GM19240 (cell line): ENCODE data around the gene ARHGAP26.

ENCODE experiments used
- DNase-seq: peaks from one replicate; pipeline ENCODE4 v3.0.0; 2011; ENCODE audit warnings: low spot score; ENCODE audit not compliant: insufficient read length

ARHGAP26 gene

GRCh38 chr5:142748568-142749249, 21.5 kb upstream of the ARHGAP26 start:
- no peak for DNase-seq

- DNase-seq: no peak
Measured at GRCh38 chr5:142749321-142749720, 20.9 kb upstream of the ARHGAP26 start.

GRCh38 chr5:142753116-142753631, 17.0 kb upstream of the ARHGAP26 start:
- no peak for DNase-seq

GRCh38 chr5:142754031-142754430, 16.1 kb upstream of the ARHGAP26 start:
- DNase-seq: no peak

GRCh38 chr5:142756576-142756975, 13.6 kb upstream of the ARHGAP26 start:
- DNase-seq: no peak

- no peak for DNase-seq
Measured at GRCh38 chr5:142757564-142757963, 12.6 kb upstream of the ARHGAP26 start.

GRCh38 chr5:142758062-142758795, 11.9 kb upstream of the ARHGAP26 start:
- no peak for DNase-seq

GRCh38 chr5:142758796-142759145, 11.4 kb upstream of the ARHGAP26 start:
- no peak for DNase-seq

- no peak for DNase-seq
Measured at GRCh38 chr5:142763701-142764100, 6.5 kb upstream of the ARHGAP26 start.

- no peak for DNase-seq
Measured at GRCh38 chr5:142767178-142767577, 3.0 kb upstream of the ARHGAP26 start.

GRCh38 chr5:142767911-142768310, 2.3 kb upstream of the ARHGAP26 start:
- DNase-seq: no peak

GRCh38 chr5:142769251-142769792, 855 bp upstream of the ARHGAP26 start:
- DNase-seq: no peak

GRCh38 chr5:142770650-142771609, 753 bp downstream of the ARHGAP26 start:
- peak; percentile 3 for DNase-seq

- no peak for DNase-seq
Measured at GRCh38 chr5:142771666-142772065, 1.5 kb downstream of the ARHGAP26 start.

GRCh38 chr5:142772446-142773293, 2.5 kb downstream of the ARHGAP26 start:
- no peak for DNase-seq

- no peak for DNase-seq
Measured at GRCh38 chr5:142777099-142777498, 6.9 kb downstream of the ARHGAP26 start.

GRCh38 chr5:142777850-142778249, 7.7 kb downstream of the ARHGAP26 start:
- no peak for DNase-seq

GRCh38 chr5:142779163-142779840, 9.1 kb downstream of the ARHGAP26 start:
- DNase-seq: no peak

- no peak for DNase-seq
Measured at GRCh38 chr5:142780871-142781270, 10.7 kb downstream of the ARHGAP26 start.

GRCh38 chr5:142782976-142783530, 12.9 kb downstream of the ARHGAP26 start:
- DNase-seq: no peak
